ENCODE measurements around the gene CCDC33. TPM values are rescaled to one million over a fixed set of nuclear protein-coding genes. Genes with fewer than 3 reads are reported as not detected.

The CCDC33 gene
- total RNA-seq, 2 donors from 2014 or later = 1.5 TPM; not detected in 1

DNA sequence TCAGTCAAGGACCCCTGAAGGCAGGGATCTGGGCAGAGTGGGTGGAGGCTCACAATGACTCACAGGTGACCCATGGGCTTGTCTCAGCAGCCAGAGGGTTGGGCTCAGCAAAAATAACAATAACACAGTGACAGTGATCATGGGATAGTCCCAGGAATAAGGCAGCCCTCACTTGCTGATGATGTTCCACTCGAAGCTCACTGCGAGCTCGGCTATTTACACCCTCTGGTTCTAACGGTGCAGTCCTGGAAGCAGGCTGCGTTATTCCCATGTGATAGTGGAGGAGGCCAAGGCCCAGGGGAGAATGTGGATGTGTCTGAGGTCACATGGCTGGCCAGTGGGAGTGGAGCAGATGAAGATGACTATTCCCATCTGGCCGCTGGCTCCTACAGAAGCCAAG is 16.2 kb downstream of the CCDC33 start:
- intact Hi-C loops (cut with DNase I) = no loop called here
- Histone ChIP-seq H3K27me3 (replicated peaks; ENCODE audit: insufficient read depth) (no peaks in the 10 kb centered on the region), H3K9me3 (no peaks in the 10 kb centered on the region), H3K27ac (no peak overlapping the region), H3K4me3 (no peak overlapping the region), H3K36me3 (no peaks in the 10 kb centered on the region), H3K4me1 (replicated peaks) (peaks cover 3% of the 10 kb centered on the region)
- DNase-seq (ENCODE audit: low spot score) = no peak
- 79% methylated on average over 6 of the region's 6 CpGs for WGBS
- no peak for TF ChIP-seq POLR2AphosphoS5 (IDR thresholded peaks at IDR 0.05)
- TF ChIP-seq, protein P1, sequence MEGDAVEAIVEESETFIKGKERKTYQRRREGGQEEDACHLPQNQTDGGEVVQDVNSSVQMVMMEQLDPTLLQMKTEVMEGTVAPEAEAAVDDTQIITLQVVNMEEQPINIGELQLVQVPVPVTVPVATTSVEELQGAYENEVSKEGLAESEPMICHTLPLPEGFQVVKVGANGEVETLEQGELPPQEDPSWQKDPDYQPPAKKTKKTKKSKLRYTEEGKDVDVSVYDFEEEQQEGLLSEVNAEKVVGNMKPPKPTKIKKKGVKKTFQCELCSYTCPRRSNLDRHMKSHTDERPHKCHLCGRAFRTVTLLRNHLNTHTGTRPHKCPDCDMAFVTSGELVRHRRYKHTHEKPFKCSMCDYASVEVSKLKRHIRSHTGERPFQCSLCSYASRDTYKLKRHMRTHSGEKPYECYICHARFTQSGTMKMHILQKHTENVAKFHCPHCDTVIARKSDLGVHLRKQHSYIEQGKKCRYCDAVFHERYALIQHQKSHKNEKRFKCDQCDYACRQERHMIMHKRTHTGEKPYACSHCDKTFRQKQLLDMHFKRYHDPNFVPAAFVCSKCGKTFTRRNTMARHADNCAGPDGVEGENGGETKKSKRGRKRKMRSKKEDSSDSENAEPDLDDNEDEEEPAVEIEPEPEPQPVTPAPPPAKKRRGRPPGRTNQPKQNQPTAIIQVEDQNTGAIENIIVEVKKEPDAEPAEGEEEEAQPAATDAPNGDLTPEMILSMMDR (IDR thresholded peaks at IDR 0.05) = no peak
- TF ChIP-seq POLR2A (IDR thresholded peaks at IDR 0.05) = no peak

DNA sequence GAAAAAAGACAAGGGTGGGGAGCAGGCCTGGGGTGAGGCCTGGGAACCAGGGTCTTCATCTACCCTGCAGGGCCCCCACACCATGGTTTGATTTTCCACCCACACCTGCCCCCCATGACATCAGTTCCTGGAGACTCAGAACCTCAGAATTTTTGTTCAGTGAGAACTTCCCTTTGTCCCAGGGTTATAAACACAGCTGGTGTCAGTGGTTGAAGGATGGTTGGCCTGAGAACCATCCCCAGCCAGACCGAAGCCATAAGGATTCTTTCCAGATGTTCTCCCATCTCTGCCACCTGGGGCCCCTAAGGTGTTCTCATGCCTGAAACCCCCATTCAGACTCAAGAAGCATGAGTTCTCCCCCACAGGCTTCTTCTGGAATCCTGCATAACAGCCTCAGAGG is 16.6 kb downstream of the CCDC33 start:
- Histone ChIP-seq H3K36me3 (no peaks in the 10 kb centered on the region), H3K4me1 (replicated peaks) (peaks cover 3% of the 10 kb centered on the region), H3K27me3 (replicated peaks; ENCODE audit: insufficient read depth) (no peaks in the 10 kb centered on the region), H3K4me3 (no peak overlapping the region), H3K9me3 (no peaks in the 10 kb centered on the region), H3K27ac (no peak overlapping the region)
- TF ChIP-seq, protein P1 (IDR thresholded peaks at IDR 0.05) = no peak
- TF ChIP-seq POLR2A (IDR thresholded peaks at IDR 0.05) (no peak), POLR2AphosphoS5 (IDR thresholded peaks at IDR 0.05) (no peak)
- WGBS = 71% methylated on average over 1 of the region's 1 CpG
- intact Hi-C loops (cut with DNase I) = no loop called here
- no peak for DNase-seq (ENCODE audit: low spot score)

DNA sequence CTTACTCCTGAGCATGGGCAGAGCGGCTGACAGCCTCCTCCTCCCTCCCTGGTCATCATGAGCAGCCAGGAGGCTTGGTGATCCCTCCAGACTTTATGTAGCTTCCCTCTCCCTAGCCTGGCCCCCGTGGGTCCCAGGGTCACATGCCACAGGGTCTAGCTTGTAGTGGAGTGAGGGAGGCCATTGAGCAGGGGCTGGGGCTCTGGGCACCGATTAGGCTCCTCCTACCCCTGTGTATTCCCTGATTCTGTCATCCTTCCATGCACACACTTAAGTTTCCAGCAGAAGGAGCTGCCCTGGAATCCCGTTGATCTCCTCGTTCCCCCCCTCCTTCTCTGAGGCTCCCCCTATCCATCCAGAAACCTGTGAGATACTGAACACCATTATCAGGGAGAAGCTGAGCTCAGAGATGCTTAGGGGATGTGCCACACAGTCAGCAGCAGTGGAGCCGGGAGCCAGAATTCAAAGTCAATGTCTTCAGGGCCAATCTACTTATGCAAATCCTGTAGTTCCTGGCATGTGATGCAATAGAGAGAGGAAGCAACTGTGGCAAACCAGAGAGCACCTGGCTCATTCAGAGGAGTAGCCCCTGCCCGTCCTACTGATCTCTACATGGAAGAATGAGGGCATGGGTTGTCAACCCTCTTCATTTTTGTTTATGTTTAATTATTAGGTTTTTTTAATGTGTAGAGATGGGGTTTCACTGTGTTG is 17.2 kb downstream of the CCDC33 start:
- Histone ChIP-seq H3K4me3 (no peak overlapping the region), H3K4me1 (replicated peaks) (peaks cover 3% of the 10 kb centered on the region), H3K36me3 (no peaks in the 10 kb centered on the region), H3K27ac (no peak overlapping the region), H3K9me3 (no peaks in the 10 kb centered on the region), H3K27me3 (replicated peaks; ENCODE audit: insufficient read depth) (no peaks in the 10 kb centered on the region)
- 43% methylated on average over 7 of the region's 7 CpGs for WGBS
- intact Hi-C loops (cut with DNase I) = no loop called here
- TF ChIP-seq, protein P1 (IDR thresholded peaks at IDR 0.05) = no peak
- TF ChIP-seq POLR2AphosphoS5 (IDR thresholded peaks at IDR 0.05) (no peak), POLR2A (IDR thresholded peaks at IDR 0.05) (no peak)
- no peak for DNase-seq (ENCODE audit: low spot score)

DNA sequence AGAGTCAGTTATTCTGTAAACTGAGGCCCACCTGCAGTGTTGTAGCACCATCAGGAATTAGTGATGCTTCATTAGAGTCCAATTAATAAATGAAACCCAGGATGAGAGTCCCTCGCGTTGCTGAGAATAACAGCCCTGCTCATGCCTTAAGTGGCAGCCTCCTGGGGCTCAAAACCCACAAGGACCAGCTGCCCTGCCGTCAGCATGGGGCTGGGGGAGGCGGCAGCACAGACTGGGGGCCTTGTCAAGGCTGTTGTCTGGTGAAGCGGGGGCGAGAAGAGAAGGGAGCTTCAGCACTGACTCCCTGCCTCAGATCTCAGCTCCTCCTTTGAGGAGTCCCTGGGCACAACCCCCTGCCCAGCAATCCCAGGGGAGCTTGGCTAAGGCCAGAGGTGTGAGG is 21.0 kb downstream of the CCDC33 start:
- H3K9me3 ChIP-seq = no peaks in the 10 kb centered on the region
- H3K4me1 ChIP-seq (replicated peaks) = no peaks in the 10 kb centered on the region
- no peak for TF ChIP-seq POLR2A (IDR thresholded peaks at IDR 0.05)
- TF ChIP-seq, protein P1 (IDR thresholded peaks at IDR 0.05) = no peak
- TF ChIP-seq POLR2AphosphoS5 (IDR thresholded peaks at IDR 0.05) = no peak
- H3K36me3 ChIP-seq = no peaks in the 10 kb centered on the region
- no peak overlapping the region for H3K4me3 ChIP-seq
- H3K27me3 ChIP-seq (replicated peaks; ENCODE audit: insufficient read depth) = no peaks in the 10 kb centered on the region
- no peak for DNase-seq (ENCODE audit: low spot score)
- H3K27ac ChIP-seq = no peak overlapping the region
- intact Hi-C loops (cut with DNase I) = no loop called here
- whole genome bisulfite sequencing = 72% methylated on average over 6 of the region's 6 CpGs

- intact Hi-C loops (cut with DNase I) = no loop called here
- no peak for TF ChIP-seq POLR2AphosphoS5 (IDR thresholded peaks at IDR 0.05)
- TF ChIP-seq, protein P1 (IDR thresholded peaks at IDR 0.05) = no peak
- no peak for TF ChIP-seq POLR2A (IDR thresholded peaks at IDR 0.05)
- Histone ChIP-seq H3K27ac (no peak overlapping the region), H3K4me3 (no peak overlapping the region), H3K36me3 (no peaks in the 10 kb centered on the region), H3K9me3 (no peaks in the 10 kb centered on the region), H3K27me3 (replicated peaks; ENCODE audit: insufficient read depth) (no peaks in the 10 kb centered on the region), H3K4me1 (replicated peaks) (no peaks in the 10 kb centered on the region)
- no peak for DNase-seq (ENCODE audit: low spot score)
- 100% methylated on average over 1 of the region's 1 CpG for WGBS
Measured at GRCh38 chr15:74257623-74258022, 21.5 kb downstream of the CCDC33 start.
